GM12873 (cell line): ENCODE measurements around the gene HABP4.

Experiments used
- TF ChIP-seq, protein P1 (sequence below): IDR thresholded peaks from 2 replicates; pipeline ENCODE4 v1.5.1; 2012; ENCODE audit warnings: low read depth, mild to moderate bottlenecking, moderate library complexity, low read length, control low read depth; ENCODE audit not compliant: insufficient read depth; ENCODE audit errors: missing control alignments

The HABP4 gene

GRCh38 chr9:96494215-96494800, 44.3 kb downstream of the HABP4 start:
- TF ChIP-seq, protein P1, sequence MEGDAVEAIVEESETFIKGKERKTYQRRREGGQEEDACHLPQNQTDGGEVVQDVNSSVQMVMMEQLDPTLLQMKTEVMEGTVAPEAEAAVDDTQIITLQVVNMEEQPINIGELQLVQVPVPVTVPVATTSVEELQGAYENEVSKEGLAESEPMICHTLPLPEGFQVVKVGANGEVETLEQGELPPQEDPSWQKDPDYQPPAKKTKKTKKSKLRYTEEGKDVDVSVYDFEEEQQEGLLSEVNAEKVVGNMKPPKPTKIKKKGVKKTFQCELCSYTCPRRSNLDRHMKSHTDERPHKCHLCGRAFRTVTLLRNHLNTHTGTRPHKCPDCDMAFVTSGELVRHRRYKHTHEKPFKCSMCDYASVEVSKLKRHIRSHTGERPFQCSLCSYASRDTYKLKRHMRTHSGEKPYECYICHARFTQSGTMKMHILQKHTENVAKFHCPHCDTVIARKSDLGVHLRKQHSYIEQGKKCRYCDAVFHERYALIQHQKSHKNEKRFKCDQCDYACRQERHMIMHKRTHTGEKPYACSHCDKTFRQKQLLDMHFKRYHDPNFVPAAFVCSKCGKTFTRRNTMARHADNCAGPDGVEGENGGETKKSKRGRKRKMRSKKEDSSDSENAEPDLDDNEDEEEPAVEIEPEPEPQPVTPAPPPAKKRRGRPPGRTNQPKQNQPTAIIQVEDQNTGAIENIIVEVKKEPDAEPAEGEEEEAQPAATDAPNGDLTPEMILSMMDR: no peak

DNA sequence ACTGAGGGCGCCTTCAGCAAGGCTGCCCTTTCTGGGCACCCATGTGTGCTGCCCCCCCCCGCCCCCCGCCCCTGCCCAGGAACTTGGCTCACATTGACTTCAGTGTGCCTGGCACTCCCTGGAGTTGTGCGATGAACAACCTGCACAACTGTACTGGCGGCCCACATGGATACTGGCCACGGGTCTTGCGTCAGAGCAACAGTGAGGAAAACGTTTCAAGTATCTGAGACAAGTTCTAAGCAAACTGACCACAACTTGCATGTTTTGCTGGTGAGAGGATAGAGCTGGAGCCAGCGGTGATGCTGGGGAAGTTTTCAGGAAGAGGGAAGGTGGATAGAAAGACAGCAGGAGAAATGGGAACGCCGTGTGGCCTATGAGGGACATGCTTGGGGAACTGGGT, 45.4 kb downstream of the HABP4 start:
- TF ChIP-seq, protein P1: no peak

DNA sequence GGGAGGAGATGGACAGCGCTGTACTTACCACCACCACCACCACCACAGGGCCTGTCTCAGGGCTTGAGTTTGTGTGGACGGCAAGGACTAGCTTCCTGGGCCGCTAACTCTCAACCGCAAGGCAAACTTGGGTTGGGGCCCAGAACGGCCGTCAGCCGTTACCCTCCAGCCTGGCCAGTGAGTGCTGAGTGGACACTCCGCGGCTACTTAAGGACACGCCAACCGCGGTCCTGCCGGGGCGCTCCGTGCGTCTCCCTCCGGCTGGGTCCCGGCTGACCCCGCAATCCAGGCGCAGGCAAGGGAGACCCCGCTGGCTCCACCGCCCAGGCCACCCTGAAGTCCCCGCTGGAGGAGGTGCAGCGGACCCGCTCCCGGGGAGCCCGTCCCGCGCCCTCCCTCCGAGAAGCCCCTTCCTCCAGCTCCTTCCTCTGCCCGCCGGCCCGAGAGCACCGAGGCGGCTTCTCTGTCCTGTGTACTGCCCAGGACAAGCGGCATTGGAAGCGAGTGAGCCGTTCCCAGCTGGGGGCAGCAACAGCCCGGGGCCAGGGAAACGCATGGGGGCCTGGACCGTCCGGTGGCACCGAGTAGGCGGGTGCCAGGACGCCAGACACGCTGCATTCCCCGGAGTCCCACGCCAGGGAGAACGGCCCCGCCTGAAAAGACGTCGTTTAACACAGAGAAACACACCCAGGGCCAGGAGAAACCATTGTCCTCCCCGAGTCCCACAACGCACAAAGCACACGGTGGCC, 46.6 kb downstream of the HABP4 start:
- TF ChIP-seq, protein P1: no peak

- TF ChIP-seq, protein P1: no peak
Observed at GRCh38 chr9:96497117-96497399, 47.1 kb downstream of the HABP4 start.

DNA sequence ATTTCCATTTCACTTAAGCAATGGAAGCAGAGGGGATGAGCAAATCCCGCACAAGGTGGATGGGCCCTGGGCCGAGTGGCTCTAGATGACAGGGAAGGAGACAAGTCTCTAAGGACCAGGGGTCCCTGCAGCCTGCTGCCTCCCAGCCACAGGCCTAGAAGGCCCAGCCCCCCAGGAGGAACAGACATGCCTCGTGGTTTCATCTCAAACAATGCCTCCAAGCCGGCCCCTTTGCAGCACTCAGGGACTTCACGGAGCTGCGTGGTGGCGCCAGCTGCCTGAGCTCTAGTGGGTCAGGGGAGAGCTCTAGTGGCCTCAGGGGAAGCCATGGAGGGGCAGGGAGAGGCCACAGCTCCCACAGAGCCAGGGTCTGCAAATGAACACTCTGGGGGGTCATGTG, 48.8 kb downstream of the HABP4 start:
- TF ChIP-seq, protein P1: no peak

GRCh38 chr9:96499257-96499656, 49.3 kb downstream of the HABP4 start:
- TF ChIP-seq, protein P1: no peak

DNA sequence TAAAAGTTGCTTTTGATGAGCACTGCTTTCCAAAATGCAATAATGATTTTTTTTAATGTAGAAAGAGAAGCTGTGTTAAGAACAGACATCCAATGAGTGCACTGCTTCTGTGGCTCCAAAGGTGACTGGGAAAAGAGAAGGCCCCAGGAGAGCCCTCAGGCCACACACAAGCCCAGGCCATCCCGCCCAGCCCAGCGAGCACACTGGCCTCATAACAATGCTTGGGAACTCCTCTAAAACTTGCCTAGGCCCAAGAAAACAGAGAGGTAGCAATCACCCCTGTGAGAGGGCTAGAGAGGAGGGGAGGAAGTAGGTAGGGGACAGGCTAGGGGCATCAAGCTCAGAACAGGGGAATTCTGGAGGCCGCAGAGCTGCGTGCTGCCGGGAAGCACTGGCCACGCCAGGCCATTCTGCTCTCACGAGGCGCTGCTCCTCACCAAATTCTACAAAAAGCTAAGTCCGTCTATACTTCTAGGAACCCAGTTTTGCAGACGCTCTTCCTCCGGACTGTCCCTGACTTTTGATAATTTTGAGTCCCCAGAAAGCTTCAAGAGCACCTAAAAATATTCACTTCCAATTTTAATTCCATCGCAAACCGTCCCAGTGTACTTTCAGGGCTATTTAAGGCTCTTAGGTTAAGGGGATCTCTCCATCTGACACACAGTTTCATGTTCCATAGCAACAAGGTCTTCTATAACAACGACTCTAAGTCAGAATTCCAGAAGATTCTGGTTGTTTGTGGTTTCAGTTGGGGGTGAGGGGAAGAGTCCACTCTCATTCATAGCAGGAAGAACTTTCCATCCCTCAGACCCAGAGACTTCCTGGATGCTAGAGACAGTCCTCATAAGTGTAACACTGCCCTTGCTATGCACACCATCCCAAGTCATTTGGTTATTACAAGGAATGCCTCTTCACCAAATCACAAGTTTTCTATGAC, 51.0 kb downstream of the HABP4 start:
- TF ChIP-seq, protein P1: no peak
